Measurements from ENCODE around the gene FILIP1. TPM values are rescaled to one million over a fixed set of nuclear protein-coding genes. Genes with fewer than 3 reads are reported as not detected.

The FILIP1 gene
- total and polyA plus RNA-seq, 2 of the 8 experiments (the other 6 are each of a cell fraction or from before 2014, with no cell fraction given) = 2.4 to 5.7 TPM

GRCh38 chr6:75372884-75373283 is 120.7 kb downstream of the FILIP1 start (continued):
- TF ChIP-seq TAF7 (optimal IDR thresholded peaks at IDR 0.05; ENCODE audit: borderline replicate concordance, low read depth, low read length) = no peak
- no peak for TF ChIP-seq ASH2L (IDR thresholded peaks at IDR 0.05; ENCODE audit: low read length)

All from H1 (cell line).